Right lobe of liver (tissue), 6 donors: ENCODE measurements around the gene MYH15. TPM values are rescaled to one million over a fixed set of nuclear protein-coding genes. Genes with fewer than 3 reads are reported as not detected.

ENCODE experiments used
- ATAC-seq, 4 donors: fragments of 200-7000 bp; cut with Tn5 transposase; one replicate each; pipeline ENCODE4 v1.9.1; 2020; ENCODE audit warnings: mild to moderate bottlenecking in 4 of 4, moderate library complexity in 4 of 4
- DNase-seq, 3 donors: peaks; one replicate each; pipeline ENCODE4 v3.0.0-alpha.2; 2020
- H3K27ac ChIP-seq, 3 donors: fragments of 200-600 bp; one replicate each; pipeline ENCODE4 v1.8.0; 2022
- H3K27me3 ChIP-seq, 2 donors: fragments of 200-600 bp; one replicate each; pipeline ENCODE4 v1.8.0; 2022
- H3K36me3 ChIP-seq, 4 donors: fragments of 200-600 bp; sonication (generic) in 1 of 4; one replicate each; pipeline versions ENCODE4 v1.5.1 to v1.8.0; 2017 to 2022; ENCODE audit warnings: control low read depth in 1 of 4
- H3K4me1 ChIP-seq, 4 donors: fragments of 200-600 bp; sonication (generic) in 1 of 4; one replicate each; pipeline versions ENCODE4 v1.5.1 to v1.8.0; 2017 to 2022; ENCODE audit warnings: control low read depth in 1 of 4
- H3K4me3 ChIP-seq, 3 donors: fragments of 200-600 bp; one replicate each; pipeline ENCODE4 v1.8.0; 2022
- H3K9me3 ChIP-seq, 4 donors: fragments of 200-600 bp; sonication (generic) in 1 of 4; one replicate each; pipeline versions ENCODE4 v1.5.1 to v1.8.0; 2017 to 2022; ENCODE audit warnings: control low read depth in 1 of 4
- POLR2A ChIP-seq: fragments of 450-650 bp; IDR thresholded peaks from one replicate; pipeline ENCODE4 v1.6.1; 2017; ENCODE audit warnings: antibody characterized with exemption, mild to moderate bottlenecking
- WGBS: methylation state at CpG from one replicate; pipeline ENCODE4 v1.1.6; 2018; ENCODE audit warnings: low coverage, low lambda C conversion rate; ENCODE audit not compliant: insufficient coverage; ENCODE audit errors: missing lambda C conversion rate; 5-methylcytosine and 5-hydroxymethylcytosine counted together
- intact Hi-C, 2 donors: fragments of 100-400 bp; cut with DNase I; formaldehyde crosslinking; loops; one replicate each; pipeline versions ENCODE4 v1.11.2 to v1.14.1; 2022
- long read RNA-seq: library from polyadenylated mRNA; unstranded; transcript quantifications from one replicate; pipeline ENCODE4 v2.0.0, GENCODE V29; 2019
- total RNA-seq, 6 experiments: library from RNA; depleted of rRNA in 2 of 6; stranded (reverse); fragments of >200 nt in 2 of 6; fragmentation: NEBNext Ultra II Directional in 3 of 6; extraction: Animal tissue kit (Norgen Biotek cat#: 25700) in 3 of 6; gene quantifications; one replicate each; pipeline versions ENCODE4 v1.1.0 to v1.2.4, GENCODE V29; 2016 to 2023
- TF ChIP-seq, protein P1 (sequence below), 4 donors: fragments of 200-600 bp in 3 of 4; fragments of 450-650 bp in 1 of 4; IDR thresholded peaks; one replicate each; pipeline versions ENCODE4 v1.5.1 to v1.8.0; 2016 to 2022; ENCODE audit warnings: antibody characterized with exemption in 4 of 4, mild to moderate bottlenecking in 2 of 4
- donor health status: DM: no; HTN: yes; CAD: no.
- donor health status: DM: no; HTN: no; CAD: no.
- donor health status: DM: no; HTN: no; CAD: no.
- donor health status: DM: no; HTN: yes; CAD: no.
- donor health status: DM: no; HTN: yes; CAD: no.

Gene MYH15
- not detected for total RNA-seq
- long read RNA-seq = 0 reads

- intact Hi-C loops = no loop called here
- 73% methylated on average over 3 of the region's 3 CpGs for WGBS
- DNase-seq (no peak), ATAC-seq (no peak)
- Histone ChIP-seq H3K4me3 (no peak within 1 kb of the TSS), H3K27ac (no peak within 1 kb of the TSS), H3K9me3 (no peaks in the 10 kb centered on the region), H3K27me3 (no peaks in the 10 kb centered on the region), H3K4me1 (no peaks in the 10 kb centered on the region), H3K36me3 (no peaks in the 10 kb centered on the region)
- TF ChIP-seq POLR2A = no peak
- TF ChIP-seq, protein P1, sequence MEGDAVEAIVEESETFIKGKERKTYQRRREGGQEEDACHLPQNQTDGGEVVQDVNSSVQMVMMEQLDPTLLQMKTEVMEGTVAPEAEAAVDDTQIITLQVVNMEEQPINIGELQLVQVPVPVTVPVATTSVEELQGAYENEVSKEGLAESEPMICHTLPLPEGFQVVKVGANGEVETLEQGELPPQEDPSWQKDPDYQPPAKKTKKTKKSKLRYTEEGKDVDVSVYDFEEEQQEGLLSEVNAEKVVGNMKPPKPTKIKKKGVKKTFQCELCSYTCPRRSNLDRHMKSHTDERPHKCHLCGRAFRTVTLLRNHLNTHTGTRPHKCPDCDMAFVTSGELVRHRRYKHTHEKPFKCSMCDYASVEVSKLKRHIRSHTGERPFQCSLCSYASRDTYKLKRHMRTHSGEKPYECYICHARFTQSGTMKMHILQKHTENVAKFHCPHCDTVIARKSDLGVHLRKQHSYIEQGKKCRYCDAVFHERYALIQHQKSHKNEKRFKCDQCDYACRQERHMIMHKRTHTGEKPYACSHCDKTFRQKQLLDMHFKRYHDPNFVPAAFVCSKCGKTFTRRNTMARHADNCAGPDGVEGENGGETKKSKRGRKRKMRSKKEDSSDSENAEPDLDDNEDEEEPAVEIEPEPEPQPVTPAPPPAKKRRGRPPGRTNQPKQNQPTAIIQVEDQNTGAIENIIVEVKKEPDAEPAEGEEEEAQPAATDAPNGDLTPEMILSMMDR (IDR thresholded peaks at IDR 0.05) = no peak
These were observed at the start of gene MYH15 for GRCh38 chr3:108510496-108510895. Gene MYH15 (minus strand): TSS chr3:108510596. CDS start chr3:108510530, 66 bp downstream.

- intact Hi-C loops = no loop called here
- H3K4me3 ChIP-seq = no peak overlapping the region
- no peaks in the 10 kb centered on the region for H3K27me3 ChIP-seq
- WGBS = 78% methylated on average over 2 of the region's 2 CpGs
- H3K4me1 ChIP-seq = peaks cover 0 to 5% (median 0%) of the 10 kb centered on the region in 4 donors
- ATAC-seq (no peak), DNase-seq (no peak)
- no peak overlapping the region for H3K27ac ChIP-seq
- no peaks in the 10 kb centered on the region for H3K9me3 ChIP-seq
- TF ChIP-seq, protein P1 (IDR thresholded peaks at IDR 0.05) = no peak
- TF ChIP-seq POLR2A = no peak
- no peaks in the 10 kb centered on the region for H3K36me3 ChIP-seq
These were observed 45.7 kb upstream of the MYH15 start for GRCh38 chr3:108555966-108556581.

- Histone ChIP-seq H3K27me3 (no peaks in the 10 kb centered on the region), H3K4me1 (peaks cover 0 to 5% (median 0%) of the 10 kb centered on the region in 4 donors), H3K4me3 (no peak overlapping the region), H3K36me3 (no peaks in the 10 kb centered on the region), H3K9me3 (no peaks in the 10 kb centered on the region), H3K27ac (no peak overlapping the region)
- intact Hi-C loops = no loop called here
- TF ChIP-seq, protein P1 (IDR thresholded peaks at IDR 0.05) = no peak
- TF ChIP-seq POLR2A = no peak
- ATAC-seq (peak in 1 of 4 donors; percentile 59), DNase-seq (no peak)
- WGBS = 73% methylated on average over 3 of the region's 3 CpGs
These were observed 44.6 kb upstream of the MYH15 start for GRCh38 chr3:108554913-108555571.

GRCh38 chr3:108554229-108554628 lies 43.8 kb upstream of the MYH15 start:
- Histone ChIP-seq H3K4me1 (peaks cover 0 to 5% (median 0%) of the 10 kb centered on the region in 4 donors), H3K27ac (no peak overlapping the region), H3K27me3 (no peaks in the 10 kb centered on the region), H3K9me3 (no peaks in the 10 kb centered on the region), H3K36me3 (no peaks in the 10 kb centered on the region), H3K4me3 (no peak overlapping the region)
- ATAC-seq = peak in 1 of 4 donors; percentile 58
- TF ChIP-seq POLR2A = no peak
- TF ChIP-seq, protein P1 (IDR thresholded peaks at IDR 0.05) = no peak
- intact Hi-C loops = no loop called here
- DNase-seq = no peak
